Left renal cortex interstitium (tissue), 4 donors: ENCODE measurements around the gene SLC5A10. TPM values are rescaled to one million over a fixed set of nuclear protein-coding genes. Genes with fewer than 3 reads are reported as not detected.
"Not testable (repeated sequence)": the region's sequence is repeated elsewhere in the genome, so short reads cannot be mapped to it uniquely, and the experiment has no call there.

Source experiments
- DNase-seq, 4 donors: peaks; one replicate each; pipeline ENCODE4 v3.0.0-alpha.2; 2013; ENCODE audit warnings: low read depth in 4 of 4, low spot score in 2 of 4, missing footprints in 1 of 4
- polyA plus RNA-seq, 4 donors: library from polyadenylated mRNA; unstranded; fragments of 120-200 nt; gene quantifications; one replicate each; pipeline ENCODE4 v1.2.1, GENCODE V29; 2013; ENCODE audit not compliant: insufficient read length in 4 of 4

The SLC5A10 gene
- under 1 TPM; 0.22 to 0.77 (median 0.45) TPM for polyA plus RNA-seq

- DNase-seq: no peak
Measured at GRCh38 chr17:18951941-18952842, at the start of gene SLC5A10. SLC5A10 (plus strand) TSS chr17:18952165; CDS start chr17:18952206, 41 bp downstream.

GRCh38 chr17:18904482-18904881 is 47.5 kb upstream of the SLC5A10 start:
- DNase-seq: no peak

DNA sequence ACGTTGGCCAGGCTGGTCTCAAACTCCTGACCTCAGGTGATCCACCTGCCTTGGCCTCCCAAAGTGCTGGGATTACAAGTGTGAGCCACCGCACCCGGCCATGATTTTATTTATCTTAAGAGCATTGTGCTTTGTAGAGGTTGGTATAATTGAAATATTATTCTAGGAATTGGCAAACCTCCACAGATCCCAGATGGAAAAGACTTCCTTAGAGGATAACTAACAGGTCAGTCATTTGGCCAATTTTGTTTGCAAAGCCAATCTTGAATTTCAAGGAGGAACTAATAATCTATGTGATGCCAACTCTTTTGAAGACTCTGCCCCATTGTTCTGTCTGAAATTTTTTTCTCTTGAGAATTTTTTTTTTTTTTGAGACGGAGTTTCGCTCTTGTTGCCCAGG is 46.7 kb upstream of the SLC5A10 start:
- DNase-seq: no peak

- no peak for DNase-seq
Measured at GRCh38 chr17:18910326-18910725, 41.6 kb upstream of the SLC5A10 start.

DNA sequence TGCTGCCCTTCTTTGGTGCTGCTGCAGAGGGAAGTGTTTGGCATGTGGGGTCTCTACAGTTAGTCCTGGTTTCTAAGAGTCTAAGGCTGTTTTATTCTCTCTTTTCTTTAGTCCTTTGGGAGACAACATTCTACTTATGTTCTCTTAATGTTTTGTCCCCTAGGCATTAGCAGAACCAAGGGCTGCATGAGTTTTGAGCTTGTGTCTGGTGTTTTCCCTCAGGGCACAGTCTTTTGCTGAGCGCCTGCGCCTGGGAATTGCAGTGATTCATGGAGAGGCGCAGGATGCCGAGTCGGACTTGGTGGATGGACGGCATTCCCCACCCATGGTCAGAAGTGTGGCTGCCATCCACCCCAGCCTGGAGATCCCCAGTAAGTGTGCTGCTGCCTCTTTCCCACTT is 41.1 kb upstream of the SLC5A10 start:
- no peak for DNase-seq

DNA sequence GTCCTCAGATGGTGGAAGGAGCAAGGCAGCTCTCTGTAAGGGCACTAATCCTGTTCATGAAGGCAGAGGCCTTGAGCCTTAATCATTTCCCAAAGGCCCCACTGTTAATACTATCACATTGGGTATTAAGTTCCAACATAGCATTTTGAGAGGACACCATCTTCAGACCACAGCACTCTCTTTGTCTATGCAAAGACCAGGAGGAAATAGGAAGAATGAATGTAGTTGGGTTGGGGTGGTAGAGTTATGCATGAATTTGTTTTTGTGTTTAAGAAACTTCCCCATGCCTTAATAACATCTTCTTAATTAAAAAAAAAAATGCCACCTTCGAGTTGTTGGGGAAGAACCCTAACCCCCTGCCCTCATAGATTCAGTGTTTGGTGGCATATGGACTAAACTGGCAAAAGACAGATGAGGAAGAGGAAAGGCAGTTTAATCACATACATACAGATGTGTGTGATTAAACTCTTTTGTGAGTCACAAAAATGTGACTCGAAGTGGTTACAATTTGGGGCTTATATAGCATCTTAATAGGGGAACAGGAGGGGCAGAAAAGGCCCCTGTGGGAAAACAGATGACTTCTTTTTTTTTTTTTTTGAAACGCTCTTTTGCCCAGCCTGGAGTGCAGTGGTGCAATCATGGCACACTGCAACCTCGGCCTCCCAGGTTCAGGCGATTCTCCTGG is 35.0 kb upstream of the SLC5A10 start:
- DNase-seq: no peak

- DNase-seq: no peak
Measured at GRCh38 chr17:18917506-18918032, 34.4 kb upstream of the SLC5A10 start.

DNA sequence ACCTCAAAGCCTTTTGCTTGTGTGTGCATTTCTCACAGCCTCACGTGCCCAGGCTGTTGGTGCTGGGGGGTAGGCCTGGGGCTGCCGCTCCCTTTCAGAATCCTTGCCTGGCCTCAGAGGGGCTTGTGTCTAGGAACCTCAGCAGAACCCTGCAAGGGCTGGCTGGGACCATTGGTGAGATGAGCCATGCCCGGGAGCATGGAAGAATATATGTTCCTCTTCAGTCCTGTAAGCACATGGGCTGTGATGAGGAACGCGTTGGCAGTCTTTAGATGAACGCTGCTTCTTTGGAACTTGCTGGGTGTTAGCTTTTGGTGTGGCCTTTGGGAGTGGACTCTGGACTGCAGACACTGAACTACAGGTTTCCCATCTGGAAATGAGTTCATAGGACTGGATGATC is 32.0 kb upstream of the SLC5A10 start:
- no peak for DNase-seq

DNA sequence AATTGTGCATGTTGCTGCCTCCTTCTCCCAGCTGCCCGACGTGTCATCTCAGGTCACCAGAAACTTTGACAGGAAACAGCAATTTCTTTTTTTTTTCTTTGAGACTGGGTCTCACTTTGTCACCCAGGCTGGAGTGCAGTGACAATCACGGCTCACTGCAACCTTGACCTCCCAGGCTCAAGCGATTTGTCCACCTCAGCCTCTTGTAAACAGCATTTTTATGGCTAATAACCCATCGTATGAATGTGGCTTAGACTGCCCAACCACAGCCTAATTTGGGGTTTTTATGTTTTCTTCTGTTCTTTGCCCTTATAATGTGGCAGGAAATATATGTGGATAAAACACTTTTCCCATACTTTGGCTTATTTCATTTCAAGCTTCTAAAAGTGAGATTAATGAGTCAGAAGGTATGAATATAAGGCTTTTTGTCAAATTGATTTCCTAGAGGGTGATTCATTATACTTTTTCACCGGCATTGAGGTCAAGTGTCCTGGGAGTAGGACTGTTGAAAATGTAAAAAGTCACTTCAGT is 31.0 kb upstream of the SLC5A10 start:
- DNase-seq: no peak

DNA sequence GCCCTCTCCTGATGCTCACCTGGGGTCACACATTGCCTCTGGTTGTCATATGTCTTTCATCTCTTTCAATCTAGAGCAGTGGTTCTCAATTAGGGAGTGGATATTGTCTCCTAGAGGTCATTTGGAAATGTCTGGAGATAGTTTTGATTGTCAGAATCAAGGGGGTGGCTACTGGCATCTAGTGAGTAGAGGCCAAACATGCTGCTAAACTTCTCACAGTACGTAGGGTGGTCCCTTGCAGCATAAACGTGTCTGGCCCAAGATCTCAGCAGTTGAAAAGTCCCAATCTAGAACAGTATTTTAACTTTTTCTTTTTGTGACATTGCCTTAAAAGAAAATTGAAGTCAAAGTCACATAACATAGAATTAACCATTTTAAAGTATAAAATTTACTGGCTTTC is 30.5 kb upstream of the SLC5A10 start:
- DNase-seq: no peak

GRCh38 chr17:18921912-18922451 is 30.0 kb upstream of the SLC5A10 start:
- no peak for DNase-seq

- DNase-seq: not testable (repeated sequence)
Measured at GRCh38 chr17:18922596-18922995, 29.4 kb upstream of the SLC5A10 start.

DNA sequence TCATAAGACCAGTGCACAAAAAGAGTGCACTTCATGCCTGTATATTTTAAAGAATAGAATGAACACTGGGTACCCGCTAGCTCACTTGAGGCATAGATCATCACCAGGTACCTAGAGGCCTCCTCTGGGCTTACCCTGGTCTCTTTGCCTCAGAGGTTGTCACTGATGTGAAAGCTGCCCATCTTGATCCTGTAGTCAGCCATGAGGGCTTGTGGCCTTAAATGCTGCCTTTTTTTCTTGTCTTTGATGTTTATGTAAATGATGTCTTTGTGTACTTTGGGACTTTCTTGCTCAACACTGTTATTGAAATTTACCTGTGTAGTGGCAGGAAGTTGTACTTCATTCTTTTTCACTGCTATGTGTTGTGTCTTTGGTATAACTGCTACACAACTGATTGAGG is 26.8 kb upstream of the SLC5A10 start:
- no peak for DNase-seq

DNA sequence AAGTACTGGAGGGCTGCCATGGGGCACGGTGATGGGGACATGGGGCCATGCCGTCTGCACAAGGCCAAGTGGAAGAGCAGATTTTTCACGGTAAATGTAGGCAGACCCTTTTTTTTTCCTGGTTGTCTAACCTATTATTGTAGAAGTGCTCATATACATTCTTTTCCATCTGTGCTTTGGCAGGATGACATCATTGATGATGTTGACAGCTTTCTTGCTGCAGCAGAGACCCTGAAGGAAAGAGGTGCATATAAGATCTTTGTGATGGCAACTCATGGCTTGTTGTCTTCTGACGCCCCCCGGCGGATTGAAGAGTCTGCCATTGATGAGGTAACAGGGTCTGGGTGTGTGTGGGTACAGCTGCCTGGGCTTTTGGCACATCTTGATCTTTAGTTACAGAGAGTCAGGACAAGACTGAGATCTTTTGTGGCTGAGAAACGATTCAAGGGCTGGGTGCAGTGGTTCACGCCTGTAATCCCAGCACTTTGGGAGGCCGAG is 23.3 kb upstream of the SLC5A10 start:
- DNase-seq: no peak

- DNase-seq: no peak
Measured at GRCh38 chr17:18932360-18933055, 19.5 kb upstream of the SLC5A10 start.

DNA sequence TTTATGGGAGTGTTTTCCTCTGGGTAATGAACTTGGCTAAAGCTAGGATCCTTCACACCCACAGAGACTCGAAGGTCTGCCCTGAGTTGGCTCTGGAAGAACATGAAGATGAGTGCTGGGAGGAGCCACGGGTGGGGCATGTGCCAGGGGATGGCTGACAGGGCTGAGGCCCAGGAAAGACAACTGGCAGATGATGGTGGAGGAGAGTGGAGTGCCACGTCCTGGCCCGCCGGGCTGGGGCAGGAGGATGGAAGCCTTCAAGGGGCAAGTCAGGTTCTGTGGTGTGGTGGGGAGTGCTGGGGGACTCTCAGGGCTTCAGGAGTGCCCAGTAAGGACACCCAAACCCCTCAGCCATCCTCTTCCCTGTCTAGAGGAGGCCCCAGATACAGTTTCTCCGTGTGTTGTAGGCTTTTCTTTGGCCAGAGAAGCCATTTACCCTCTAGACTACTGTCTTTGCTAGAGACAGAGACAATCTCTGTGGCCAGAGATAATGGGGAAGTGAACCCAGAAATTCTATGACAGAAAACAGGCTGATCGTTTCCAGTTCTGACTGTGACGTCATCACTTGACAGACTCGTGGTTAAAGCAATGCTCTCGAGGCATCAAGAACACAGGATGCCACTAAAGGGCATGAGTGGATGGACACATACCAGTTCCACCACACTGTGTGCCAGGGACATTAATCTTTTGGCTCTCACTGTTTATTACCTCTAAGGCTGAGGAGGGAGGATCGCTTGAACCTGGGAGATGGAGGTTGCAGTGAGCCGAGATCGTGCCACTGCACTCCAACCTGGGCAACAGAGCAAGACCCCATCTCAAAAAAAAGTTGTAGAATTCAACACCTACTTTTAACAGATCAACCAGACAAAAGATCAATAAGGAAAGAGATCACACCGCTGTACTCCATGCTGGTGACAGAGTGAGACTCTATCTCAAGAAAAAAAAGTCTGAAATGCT is 18.6 kb upstream of the SLC5A10 start:
- no peak for DNase-seq

DNA sequence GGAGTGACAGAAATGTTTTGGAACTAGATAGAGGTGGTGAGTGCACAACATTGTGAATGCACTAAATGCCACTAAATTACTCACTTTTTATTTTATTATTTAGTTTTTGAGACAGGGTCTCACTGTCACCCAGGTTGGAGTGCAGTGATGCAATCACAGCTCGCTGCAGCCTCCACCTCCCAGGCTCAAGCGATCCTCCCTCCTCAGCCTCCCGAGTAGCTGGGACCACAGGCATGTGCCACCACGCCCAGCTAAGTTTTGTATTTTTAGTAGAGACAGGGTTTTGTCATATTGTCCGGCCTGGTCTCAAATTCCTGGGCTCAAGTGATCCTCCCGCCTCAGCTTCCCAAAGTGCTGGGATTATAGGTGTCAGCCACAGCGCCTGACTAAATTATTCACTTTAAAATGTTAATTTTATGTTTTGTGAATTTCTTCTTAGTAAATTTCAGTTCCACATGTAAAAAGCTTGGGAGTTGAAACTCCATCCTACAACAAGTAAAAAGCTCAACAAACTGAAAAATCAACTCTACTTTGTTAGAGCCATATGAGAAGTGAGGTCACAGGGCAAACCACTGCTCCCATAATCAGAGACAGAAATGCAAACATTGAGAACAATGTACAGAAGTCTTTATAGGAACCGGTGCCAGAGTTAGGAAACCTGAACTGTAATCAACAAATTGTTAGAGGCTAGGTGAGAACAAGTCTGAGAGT is 13.8 kb upstream of the SLC5A10 start:
- DNase-seq: no peak

DNA sequence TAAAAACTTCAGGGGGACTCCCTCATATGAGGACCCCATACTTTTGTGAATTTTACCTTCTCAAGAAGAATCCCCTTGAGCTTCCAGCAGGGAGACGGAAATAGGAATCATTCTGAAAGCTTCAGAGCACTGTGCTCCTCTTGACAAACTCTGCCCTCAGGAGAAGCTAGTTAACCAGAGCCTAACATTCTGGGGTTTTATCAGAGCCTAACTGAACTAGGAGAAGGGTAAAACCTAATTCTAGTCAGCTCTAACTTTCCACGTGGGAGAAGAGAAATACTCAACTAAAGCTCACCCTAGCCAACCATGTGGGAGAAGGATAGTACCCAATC is 13.3 kb upstream of the SLC5A10 start:
- DNase-seq: no peak

- no peak for DNase-seq
Measured at GRCh38 chr17:18944646-18945045, 7.3 kb upstream of the SLC5A10 start.
